Endothelial cell of hepatic sinusoid (primary cell): ENCODE results near the gene ITGA11.
"Not testable (repeated sequence)": the region's sequence is repeated elsewhere in the genome, so short reads cannot be mapped to it uniquely, and the experiment has no call there.

ENCODE experiments used
- in situ Hi-C: cut with HindIII; loops from 2 replicates; pipeline ENCODE4 v1.10.0; 2017; ENCODE audit warnings: low sequenced_read_pairs

The ITGA11 gene

DNA sequence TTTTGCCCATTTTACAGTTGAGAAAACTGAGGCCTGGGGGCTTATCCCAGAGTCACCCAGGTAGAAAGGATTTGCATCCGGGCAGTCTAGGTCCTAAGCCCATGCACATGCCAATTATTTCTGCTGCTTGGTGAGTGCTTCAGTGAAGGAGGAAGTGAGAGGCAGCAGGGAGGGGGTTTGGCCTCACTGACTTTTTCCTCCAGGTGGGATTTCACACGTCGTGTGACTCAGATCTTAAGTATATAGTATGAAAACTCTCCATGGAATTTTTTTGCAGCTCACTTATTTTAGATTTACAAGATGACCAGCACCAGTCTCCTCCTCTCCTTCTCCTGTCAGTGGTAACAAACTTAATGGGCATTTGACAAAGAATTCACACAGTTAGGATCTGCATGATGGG, 4.6 kb downstream of the ITGA11 start:
- in situ Hi-C loops, result no loop called here

DNA sequence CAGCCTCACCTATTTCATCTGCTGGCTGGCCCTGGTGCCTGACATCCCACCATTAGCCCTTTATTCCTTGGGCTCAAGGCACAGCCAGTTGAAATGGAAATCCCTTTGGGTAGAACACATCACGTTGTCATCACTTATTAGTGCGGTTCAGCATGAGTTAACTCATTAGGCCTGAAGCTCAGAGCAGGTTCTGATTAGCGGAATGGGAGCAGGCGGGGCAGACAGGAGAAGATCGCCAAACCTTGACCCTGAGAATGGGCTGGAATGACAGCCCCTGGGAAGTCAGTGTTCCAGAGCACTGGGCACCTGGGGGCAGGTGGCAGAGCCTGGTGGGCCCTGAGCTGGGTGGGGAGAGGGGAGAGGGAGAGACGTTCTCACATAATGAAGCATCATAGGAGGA, 5.8 kb downstream of the ITGA11 start:
- in situ Hi-C loops, result no loop called here

DNA sequence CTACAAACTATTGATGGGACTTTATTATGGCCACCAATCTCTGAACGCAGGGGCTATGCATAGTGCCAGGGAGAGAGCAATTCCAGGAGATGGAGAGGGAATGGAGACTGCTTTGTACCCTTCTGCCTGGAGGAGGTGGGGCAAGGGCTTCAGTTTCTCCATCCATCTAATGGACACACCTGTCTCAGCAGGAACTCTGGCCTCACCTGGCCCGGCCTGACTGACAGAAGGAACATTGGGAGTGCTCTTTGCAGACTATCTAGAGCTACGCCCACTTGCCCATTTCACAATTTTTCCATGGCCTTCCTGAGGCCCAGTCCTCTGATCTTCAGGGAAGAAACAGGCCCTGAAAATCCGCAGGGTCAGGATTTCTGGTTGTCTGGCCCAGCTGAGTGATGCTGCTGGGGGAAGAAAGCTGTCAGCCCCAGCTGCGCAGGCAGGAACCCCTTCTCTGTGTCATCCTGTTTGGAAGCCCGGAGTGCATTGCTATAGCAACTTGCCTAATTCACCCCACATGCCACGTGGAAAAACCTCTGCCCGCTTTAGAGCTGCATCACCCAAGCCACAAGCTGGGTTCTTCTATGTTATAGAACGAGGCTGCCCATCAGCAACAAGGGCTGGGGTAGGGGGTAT, 6.4 kb downstream of the ITGA11 start:
- in situ Hi-C loops, result no loop called here

DNA sequence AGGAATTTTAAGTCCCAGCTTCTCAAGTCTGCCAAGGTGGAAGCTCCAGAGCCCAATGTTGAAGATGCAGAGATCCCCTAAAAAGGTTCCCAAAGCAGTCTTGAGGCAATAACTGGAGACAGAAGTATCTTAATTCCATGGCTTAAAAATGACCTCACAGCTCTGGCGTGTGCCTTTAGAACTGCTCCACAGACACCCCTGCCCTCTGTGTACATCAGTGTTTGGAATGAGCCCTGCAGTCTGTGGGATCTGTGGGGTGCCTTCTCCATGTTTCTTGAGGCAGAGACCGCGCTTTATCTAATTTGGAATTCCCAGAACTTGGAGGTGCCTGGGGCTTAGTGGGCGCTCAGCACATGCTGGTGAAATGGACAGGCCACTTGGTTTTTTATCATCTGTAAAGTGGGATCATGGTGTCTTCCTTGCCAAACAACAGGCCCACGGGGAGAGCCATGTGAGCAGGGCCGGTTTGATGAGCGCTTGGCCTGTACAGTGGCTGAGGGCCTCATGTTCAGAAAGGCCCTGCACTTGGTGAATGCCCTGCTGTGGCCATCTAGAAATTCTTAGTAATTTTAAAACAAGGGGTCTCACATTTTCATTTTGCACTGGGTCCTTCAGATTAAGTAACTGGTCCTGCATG, 7.1 kb downstream of the ITGA11 start:
- in situ Hi-C loops, result no loop called here

DNA sequence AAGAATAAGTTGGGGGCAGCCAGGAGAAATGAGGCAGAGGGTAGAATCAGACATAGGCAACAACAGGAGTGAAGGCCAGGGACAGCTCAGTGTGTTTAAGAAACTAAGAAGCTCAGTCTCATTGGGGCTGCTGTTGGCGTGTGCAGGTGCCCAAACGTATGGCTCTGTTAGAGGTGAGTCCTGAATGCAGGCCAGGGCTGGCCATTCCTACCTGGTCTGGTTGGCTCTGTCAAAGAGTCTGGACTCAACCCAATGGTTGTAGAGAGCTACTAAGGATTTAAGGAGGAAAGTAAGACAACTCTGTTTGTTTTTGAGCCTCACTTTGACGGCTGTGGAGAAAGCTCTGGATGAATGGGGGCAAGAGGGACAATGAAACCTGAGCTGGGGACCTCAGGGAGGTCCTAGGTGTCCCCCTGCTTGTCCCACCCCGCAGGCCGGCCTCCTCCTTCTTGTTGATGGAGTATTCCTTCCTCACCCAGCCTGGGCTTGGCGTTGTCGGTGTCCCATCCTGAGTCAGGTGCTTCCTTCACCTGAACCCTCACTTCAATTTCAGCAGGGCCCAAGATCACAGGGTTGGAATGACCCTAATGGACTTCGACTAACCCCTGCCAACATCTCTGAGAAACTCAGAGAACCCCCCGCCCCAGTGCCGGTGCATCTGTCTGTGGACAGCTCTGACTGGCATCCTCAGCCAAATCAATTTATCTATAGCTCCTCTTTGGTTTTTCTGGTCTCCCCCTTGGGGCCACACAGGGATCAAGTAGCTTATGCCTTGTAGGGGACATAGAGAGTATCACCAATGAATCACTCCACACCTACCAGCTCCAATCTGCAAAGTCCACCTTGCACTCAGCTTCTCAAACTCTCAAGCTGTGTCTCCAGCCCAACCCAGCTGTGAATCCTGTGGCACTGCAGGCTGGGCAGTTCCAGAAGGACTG, 8.3 kb downstream of the ITGA11 start:
- in situ Hi-C loops, result no loop called here

DNA sequence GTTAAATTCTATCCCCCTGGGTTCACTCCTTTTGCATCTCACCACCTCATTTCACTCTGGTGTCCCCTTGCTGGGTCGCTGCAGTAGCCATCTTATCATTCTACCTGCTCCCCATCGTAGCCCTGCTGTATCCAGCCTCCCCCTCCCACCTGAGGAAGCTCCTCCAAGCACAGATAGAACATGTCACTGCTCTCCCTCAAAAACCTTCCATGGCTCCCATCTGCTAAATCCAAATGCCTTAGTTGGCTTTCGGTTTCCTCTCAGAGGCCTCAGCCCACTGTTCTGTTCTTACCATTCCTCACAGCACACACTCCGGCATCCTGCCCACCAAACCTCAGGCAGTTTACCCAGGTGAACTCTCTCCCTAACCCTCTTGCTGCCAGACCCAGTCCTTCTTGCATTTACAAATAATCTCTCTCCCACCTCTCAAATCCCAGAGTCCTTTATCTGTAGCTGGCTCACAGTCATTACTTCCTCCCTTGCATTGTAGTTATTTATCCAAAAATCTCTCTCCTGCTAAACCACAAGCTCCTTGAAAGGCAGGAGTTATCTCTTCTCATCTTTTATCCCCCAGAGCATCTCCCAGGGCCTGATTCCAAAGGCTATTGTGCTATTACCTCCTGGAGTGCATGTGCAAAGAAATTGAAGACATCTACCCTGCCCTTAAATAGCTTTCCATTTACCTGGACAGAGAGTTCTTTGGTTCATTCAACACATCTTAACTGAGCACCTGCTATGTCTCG, 9.4 kb downstream of the ITGA11 start:
- in situ Hi-C loops, result not testable (repeated sequence)

DNA sequence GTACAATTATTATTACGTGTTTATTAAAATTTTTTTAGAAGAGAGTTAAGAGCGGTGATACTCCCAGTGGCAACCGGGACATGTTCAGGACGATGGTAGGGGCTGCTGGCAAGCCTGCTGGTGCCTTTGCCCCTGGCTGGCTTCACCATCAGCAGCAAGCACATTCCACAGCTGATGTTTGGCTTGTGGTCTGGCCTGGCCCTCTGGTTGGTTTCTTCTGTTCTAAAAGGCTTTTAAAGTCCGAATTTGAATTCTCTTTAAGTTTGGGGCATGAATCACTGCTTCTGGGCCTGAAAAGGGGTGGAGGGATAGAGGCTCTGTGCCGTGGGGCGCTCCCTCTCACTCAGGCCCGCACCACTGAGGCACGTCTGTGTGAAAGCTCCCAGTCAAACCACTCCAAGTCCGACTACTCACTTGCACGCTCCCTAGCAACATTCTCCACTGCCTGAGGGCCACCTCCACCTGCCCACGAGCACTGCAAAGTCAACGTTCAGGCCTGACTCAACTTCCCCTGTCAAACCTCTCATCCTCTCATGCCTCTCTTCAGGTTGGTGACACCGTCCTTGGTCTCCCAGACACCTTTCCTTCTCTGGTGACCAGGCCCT, 10.1 kb downstream of the ITGA11 start:
- in situ Hi-C loops, result no loop called here

DNA sequence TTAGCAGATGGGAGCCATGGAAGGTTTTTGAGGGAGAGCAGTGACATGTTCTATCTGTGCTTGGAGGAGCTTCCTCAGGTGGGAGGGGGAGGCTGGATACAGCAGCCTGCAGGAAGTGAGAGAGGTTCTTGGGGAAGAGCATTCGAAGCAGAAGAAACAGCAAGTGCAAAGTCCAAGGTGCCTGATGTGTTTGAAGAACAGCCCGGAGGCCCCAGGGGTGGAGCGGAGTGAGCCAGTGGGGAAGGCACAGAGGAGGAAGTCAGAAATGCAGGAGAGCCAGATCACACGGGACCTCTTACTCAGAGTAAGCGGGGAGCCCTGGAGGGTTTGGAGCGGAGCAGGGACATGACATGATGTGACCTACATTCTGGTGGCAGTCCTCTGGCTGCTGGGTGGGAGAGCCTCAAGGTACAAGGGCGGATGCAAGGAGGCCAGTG, 10.8 kb downstream of the ITGA11 start:
- in situ Hi-C loops, result no loop called here

DNA sequence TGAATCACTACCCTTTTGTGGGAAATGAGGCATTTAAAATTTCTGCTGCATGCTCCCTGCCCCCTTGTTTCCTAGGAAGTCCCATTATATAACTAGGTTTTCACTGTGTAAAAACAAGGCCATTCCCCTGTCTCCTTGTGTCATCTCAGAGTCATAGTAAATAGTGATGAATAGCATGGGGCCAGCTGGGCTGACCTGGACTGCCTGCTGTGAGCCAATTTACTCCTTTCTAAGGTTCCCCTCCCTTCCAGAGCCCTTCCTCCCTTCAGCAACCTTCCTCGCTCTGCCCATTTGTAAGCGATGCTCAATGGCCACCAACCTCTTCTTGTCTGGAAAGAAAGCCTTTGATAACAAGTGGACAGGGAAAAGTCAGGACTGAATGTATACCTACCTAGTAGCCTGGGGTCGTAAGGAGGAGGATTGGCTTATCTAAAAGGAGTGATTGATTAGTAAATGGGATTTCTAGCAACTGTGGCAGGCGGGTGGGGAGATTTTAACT, 11.7 kb downstream of the ITGA11 start:
- in situ Hi-C loops, result no loop called here

DNA sequence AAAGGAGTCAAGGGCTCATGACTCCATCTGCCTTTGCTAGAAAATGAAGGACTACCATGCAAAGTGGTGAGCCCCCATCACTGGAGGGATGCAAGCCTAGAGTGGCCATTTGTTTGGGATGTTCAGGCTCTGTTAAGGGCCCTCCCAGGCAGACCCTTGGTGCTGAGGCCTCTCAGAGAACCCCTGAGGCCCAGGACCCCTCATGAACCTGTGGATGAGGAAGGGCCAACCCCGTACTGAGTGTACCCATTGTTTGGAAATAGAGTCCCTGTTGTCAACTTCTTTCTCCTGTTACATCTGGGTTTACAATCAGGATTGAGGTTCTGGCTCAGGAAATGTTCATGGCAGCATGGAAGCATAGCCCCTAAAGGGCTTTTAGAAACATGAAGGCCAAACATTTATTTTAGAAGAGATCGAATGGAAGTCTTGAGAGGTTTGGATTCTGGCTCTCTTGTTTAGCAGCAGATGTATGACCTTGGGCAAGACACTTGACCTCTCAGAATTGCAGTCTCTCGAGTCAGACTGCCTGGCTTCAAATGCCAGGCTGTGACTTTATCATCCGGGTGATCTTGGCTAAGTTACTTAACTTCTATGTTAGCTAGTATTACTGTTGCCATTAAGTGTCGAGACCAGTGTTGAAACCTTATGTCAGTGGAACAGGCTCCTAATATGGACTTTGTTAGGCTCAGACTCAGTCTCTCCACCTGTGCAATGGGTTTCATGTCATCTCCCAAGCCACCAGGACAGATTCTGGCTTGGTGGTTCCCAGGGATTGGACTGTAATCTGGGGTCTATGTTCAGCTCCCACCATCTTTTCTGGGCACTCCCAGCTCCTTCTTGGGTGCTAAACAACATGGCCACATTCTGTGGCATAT, 12.4 kb downstream of the ITGA11 start:
- in situ Hi-C loops, result no loop called here

DNA sequence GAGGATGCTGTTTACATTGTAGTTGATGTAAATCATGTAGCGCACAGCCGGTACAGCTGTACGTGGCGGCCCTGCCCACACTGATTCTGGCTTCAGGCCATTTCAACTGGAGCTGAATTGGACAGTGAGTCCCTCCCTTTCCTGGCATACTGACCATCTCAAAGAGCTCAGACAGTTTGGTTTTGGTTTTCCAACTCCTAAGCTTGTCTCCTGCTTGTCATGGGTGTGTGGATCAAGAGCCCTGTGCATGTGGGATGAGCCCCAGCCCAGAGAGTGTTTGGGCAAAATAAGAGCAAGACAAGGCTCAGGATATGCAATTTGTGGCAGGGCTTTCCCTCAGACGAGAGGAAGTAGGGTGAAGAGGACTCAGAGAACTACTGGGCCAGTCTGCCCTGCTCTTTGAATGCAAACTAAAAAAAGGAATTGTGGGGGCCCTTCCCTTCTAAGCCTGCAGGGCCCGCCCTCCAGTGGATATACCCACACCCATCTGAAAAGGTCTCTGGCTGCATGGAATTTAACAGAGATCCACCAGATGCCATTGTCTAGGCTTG, 13.3 kb downstream of the ITGA11 start:
- in situ Hi-C loops, result no loop called here

DNA sequence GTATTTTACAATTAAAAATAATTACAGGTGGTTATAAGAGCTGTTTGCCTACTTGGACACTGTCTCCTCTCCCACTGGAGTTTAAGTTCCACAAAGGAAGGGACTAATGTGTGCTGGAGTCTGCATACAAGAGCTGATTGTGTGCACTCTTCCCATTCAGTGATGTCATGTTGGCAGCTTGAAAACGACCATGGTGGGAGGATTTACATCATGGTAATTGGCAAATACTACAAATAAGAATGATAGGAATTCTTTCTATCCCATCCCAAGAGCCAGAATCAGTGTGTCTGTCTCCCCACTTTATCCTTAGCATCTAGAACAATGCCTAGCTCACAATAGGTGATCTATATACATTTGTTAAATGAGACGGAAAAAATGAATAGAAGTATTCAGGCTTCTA, 14.1 kb downstream of the ITGA11 start:
- in situ Hi-C loops, result no loop called here

DNA sequence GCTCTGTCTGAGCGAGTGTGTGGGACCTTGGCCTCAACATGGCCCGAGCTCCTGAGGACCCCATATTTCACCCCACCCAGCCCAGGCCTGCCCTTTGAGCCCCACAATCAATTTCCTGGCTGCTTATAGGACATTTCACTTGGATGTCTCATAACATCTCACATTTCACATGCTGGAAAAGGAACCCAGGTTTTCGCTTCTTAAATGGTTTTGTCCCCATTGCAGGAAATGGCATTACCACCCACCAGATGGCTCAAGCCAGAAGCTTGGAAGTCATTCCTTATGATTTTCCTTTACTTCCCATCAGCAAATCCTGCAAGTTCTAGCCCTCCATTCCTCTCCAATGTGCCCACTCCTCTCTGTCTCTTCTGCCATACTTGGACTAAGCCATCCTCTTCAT, 14.9 kb downstream of the ITGA11 start:
- in situ Hi-C loops, result no loop called here

DNA sequence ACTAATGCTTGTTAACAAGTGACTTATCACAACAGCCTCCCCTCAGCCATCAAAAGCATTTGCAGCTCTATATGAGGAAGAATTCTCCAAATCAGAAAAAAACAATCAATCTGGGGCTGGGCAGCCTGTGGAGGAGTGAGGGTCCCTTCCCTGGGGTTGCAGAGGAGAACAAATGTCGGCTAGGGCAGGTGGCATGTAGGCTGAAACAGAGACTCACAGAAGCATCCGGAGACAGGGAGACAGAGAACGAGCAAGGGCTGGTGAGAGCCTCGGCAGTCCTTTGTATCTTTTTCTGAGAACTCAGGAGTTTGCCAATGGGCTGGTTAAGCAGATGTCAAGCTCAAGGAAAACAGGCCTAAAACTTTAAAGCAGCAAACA, 15.8 kb downstream of the ITGA11 start:
- in situ Hi-C loops, result no loop called here

DNA sequence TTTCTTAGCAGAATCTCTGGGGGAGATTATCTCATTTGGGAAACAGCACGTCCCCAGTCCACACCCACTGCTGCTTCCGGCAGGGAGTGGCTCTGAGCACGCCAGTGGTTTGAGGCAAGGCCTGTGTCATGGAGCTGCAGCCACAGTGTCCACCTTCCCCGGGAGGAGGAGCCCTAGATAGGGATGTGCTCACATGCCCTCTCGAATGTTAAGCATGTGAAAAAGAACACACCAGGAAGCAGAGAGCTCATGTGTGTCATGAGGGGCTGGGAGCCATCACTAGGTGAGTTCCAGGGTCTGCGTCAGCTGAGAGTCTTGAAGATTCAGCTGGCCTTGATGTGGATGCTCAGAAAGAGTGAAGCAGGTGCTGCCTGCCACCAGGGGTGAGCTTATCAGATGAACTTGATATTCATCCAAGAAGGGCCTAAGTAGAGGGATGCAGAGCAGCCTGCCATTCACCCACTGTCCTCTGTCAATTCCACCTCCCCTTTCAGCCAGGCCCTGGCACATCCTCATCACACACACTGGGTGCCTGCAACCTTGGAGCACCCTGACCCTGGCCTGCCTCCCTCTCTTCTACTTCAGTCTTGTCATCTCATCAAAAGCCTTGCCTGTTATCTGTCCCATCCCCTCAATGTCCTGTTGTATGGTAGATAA, 16.3 kb downstream of the ITGA11 start:
- in situ Hi-C loops, result no loop called here

DNA sequence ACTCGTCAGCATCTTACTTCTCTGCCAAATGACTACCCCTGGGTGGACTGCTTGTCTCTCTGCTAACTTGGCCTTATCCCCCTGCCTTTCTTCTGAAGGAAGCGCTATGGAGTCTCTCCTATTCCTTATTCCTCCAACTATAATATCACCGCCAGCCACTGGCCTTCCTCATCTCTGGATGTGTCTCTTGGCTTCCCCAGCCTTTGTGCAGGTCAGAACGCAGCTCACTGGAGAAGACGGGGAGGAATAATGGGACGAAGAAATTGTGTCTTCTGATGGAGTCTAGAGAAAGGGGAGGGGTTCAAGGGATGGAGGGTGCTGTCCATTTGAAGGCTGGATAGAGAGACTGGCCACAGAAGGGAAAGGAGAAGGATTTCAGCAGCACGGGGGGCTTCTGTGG, 16.9 kb downstream of the ITGA11 start:
- in situ Hi-C loops, result no loop called here

DNA sequence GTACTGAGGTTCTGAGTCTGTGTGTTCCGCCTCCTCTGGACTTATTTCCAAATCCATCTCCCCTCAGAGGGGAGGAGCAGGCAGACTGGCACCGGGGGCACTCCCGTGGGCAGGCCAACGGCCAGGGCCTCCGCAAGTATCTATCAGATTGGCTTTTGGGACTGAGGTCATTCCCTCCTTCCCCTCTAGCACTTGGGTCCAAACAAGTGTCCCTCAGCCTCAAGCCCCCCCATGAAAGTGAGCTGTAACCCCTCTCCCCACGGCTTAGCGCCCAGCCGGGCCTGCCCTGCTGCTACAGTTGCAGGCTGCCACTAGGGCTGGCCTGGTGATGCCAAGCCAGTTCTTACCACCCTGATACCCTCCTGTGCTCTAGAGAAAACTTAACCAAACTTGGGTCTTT, 17.4 kb downstream of the ITGA11 start:
- in situ Hi-C loops, result no loop called here

DNA sequence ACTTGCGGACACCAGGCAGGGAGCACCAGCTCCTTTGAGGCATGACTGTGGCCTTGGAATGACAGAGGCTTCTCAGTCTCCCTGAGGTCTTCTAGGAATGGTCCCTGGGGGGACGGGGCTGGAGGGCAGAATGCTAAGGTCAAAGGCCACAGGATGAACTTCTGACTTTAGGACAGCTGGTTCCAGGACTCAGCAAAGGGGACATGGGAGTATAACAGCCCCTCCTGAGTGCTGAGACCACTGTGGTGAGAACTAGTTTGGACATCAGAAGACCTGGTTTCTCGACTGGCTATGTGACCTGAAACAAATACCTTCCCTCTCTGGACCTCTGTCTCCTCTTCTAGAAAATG, 17.8 kb downstream of the ITGA11 start:
- in situ Hi-C loops, result no loop called here
